ENCODE data around the gene KRABD2.
"Not testable (repeated sequence)": the region's sequence is repeated elsewhere in the genome, so short reads cannot be mapped to it uniquely, and the experiment has no call there.

The KRABD2 gene

DNA sequence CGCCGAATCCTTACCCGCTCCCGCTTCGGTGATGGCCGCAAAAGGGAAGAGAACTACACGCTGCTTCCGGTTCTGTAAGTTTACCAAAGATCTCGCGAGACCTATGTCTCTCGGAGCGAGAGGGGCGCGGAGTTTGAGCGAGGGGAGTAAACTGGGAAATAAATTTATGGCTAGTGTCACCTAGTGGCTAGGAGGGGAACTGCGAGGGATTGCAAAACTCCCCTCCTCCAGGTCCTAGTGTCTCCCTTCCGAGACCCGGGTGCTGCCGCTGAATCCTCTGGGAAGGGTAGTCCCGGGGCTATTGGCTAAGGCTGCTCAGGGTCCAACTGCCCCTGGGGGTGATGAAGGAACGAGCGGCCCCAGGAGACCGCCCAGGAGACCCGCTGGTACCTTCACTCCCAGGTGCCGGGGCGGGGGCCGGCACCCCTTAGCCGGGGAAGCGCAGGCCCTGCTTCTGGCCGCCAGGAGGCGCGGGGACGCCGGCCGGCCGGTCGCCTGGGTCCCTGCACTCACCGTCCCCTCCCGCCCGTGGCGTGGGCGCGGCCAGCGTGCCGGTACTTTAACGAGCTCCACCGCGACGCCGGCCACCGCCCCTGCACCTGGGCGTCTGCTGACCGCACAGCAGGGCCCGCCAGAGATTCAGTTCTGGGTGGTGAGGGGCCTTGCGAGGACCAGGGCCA lies 6.8 kb upstream of the KRABD2 start, which contains the start of gene RPL26:
TSS of gene RPL26 (minus strand) at position 51 of the 680 bp plus-strand sequence. CDS start 883 bp downstream, outside the sequence.
- TF ChIP-seq, protein P1, sequence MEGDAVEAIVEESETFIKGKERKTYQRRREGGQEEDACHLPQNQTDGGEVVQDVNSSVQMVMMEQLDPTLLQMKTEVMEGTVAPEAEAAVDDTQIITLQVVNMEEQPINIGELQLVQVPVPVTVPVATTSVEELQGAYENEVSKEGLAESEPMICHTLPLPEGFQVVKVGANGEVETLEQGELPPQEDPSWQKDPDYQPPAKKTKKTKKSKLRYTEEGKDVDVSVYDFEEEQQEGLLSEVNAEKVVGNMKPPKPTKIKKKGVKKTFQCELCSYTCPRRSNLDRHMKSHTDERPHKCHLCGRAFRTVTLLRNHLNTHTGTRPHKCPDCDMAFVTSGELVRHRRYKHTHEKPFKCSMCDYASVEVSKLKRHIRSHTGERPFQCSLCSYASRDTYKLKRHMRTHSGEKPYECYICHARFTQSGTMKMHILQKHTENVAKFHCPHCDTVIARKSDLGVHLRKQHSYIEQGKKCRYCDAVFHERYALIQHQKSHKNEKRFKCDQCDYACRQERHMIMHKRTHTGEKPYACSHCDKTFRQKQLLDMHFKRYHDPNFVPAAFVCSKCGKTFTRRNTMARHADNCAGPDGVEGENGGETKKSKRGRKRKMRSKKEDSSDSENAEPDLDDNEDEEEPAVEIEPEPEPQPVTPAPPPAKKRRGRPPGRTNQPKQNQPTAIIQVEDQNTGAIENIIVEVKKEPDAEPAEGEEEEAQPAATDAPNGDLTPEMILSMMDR (IDR thresholded peaks at IDR 0.05; ENCODE audit: insufficient read depth, missing control alignments) = peak; percentile 61
- FAIRE-seq = no peak

DNA sequence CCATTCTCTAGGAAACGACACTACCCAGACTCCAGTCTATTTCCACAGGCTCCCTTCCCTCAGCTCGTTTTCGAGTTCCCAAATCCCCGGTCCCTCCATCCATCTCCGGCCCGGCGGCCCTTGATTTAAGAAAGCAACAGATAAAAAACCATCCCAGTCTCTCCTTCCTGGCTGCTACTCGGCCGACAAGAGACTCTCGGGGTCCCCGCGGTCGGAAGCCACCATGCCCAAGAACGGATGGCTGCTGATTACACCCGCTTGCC lies 6.3 kb upstream of the KRABD2 start:
- DNase-seq (ENCODE audit: insufficient read length, low spot score) (no peak), FAIRE-seq (no peak)
- TF ChIP-seq, protein P1 (IDR thresholded peaks at IDR 0.05; ENCODE audit: insufficient read depth, missing control alignments) = no peak

More for the DNA sequence above, 6.8 kb upstream of the KRABD2 start, which contains the start of gene RPL26:
- DNase-seq (ENCODE audit: insufficient read length, low spot score) = peak; percentile 86

DNA sequence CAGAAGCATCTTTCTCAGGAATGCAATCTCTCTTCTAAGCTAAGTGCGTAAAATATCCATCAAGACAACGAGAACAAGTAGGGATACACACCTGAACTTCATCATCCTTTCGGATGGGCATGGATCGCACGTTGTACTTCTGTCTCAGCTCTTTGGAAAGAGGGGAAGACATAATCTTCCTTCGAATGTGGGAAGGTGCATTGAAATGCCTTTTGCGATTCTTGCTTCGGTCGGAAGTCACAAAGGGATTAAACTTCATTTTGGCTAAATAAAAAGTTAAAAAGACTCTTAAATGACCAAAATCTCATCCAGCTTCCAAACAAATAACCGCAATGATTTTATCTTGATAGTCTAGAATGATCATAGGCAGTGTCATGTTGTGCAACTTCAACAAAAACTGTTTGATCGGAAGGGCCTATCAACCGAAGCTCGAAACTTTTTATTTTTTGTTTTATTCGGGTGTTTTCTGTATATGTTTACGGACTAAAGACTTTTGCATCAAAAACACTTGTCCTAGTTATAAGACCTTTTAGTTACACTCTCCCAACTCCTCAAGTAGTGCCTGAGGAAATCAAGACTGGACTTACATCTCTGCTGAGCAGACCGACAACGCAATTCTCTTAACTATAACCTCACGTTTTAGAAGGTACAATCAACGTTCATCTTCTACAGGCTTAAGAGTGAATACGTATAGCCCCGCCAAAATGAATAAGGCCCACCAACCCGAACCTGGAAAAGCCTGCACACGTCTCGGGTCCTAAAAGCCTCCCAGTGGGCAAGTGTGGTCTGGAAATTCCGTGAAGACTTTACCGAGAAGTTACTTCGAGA lies 5.8 kb upstream of the KRABD2 start:
- no peak for FAIRE-seq
- TF ChIP-seq, protein P1 (IDR thresholded peaks at IDR 0.05; ENCODE audit: insufficient read depth, missing control alignments) = no peak
- no peak for DNase-seq (ENCODE audit: insufficient read length, low spot score)

DNA sequence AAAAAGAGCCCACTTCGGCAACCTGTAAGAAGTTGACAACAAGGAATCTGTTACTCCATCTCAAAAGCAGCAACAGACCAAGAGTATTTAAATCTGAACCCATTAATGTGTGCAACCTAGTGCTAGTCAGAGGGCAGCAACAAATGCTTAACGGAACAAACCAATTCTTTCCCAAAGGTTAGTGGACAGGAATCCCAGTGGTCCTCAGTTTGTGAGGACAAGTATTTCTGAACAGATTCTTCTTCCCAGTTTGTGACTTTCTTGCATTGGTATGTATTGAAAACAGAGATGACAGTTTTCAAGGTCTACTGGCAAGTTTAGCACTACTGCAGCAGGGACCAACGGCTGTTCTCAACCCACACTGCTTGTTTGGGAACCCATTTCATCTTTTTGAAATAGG lies 3.5 kb upstream of the KRABD2 start:
- TF ChIP-seq, protein P1 (IDR thresholded peaks at IDR 0.05; ENCODE audit: insufficient read depth, missing control alignments) = no peak
- no peak for FAIRE-seq

DNA sequence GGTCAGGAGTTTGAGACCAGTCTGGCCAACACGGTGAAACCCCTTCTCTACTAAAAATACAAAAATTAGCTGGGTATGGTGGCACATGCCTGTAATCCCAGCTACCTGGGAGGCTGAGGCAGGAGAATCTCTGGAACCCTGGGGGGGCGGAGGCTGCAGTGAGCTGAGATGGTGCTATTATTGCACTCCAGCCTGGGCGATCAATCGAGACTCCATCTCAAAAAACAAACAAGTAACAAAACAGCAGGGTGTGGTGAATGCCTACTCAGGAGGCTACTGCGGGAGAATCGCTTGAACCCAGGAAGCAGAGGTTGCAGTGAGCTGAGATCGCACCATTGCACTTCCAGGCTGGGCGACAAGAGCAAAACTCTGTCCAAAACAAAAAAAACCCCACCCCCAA lies 1.6 kb upstream of the KRABD2 start:
- not testable (repeated sequence) for DNase-seq (ENCODE audit: insufficient read length, low spot score); FAIRE-seq

More for the DNA sequence above, 3.5 kb upstream of the KRABD2 start:
- DNase-seq (ENCODE audit: insufficient read length, low spot score) = no peak

DNA sequence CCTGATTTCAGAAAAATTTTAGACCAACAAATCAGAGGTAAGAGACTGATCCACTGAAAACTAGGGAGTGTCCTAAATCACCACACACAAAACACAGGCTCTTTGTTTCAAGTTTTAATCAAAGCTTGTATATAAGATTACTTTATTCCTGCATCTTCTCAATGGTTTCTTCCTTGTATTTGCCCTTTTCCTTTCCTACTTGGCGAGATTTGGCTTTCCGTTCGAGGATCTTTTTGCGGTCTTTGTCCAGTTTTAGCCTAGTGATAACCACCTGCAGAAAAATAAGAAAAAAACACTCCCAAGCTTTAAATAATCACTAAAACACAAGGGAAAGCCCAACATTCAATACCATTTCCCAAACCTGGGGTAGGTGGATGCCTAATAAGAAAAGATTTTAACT lies 918 bp upstream of the KRABD2 start:
- FAIRE-seq = no peak
- no peak for DNase-seq (ENCODE audit: insufficient read length, low spot score)
- TF ChIP-seq, protein P1 (IDR thresholded peaks at IDR 0.05; ENCODE audit: insufficient read depth, missing control alignments) = no peak

DNA sequence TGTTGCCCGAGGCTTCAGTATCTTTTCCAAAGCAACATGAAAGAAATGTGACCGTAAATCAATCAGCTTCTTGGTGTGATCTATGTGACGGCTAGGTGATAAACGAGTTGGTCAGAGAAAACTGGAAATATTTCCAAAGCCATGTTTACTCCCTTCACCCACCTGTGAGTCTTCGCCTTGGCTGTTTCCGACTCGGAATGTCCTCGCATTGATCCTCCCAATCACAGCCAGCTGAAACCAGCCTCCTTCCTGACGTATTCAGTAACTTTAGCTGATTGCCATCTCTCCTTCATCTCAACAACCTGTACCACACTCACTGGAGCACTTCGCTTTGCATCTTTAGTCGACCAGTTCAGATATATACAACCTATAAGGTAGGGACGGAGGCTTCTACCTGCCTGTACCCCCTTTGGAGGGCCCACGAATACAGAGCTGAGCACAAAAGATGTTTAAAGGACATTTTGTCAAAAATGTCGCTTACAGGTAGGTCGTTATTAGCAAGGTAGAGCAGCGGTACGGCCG lies 705 bp downstream of the KRABD2 start:
- no peak for DNase-seq (ENCODE audit: insufficient read length, low spot score)
- TF ChIP-seq, protein P1 (IDR thresholded peaks at IDR 0.05; ENCODE audit: insufficient read depth, missing control alignments) = no peak
- FAIRE-seq = no peak

DNA sequence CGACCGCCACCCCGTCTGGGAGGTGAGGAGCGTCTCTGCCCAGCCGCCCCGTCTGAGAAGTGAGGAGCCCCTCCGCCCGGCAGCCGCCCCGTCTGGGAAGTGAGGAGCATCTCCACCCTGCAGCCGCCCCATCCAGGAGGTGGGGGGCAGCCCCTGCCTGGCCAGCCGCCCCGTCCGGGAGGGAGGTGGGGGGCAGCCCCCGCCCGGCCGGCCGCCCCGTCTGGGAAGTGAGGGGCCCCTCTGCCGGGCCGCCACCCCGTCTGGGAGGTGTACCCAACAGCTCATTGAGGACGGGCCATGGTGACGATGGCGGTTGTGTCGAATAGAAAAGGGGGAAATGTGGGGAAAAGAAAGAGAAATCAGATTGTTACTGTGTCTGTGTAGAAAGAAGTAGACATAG lies 2.6 kb downstream of the KRABD2 start:
- FAIRE-seq; DNase-seq (ENCODE audit: insufficient read length, low spot score): not testable (repeated sequence)

All from D721Med (cell line).